AG10803 (cell line): Measurements from ENCODE around the gene PRDM16.

ENCODE experiments used
- DNase-seq: peaks from one replicate; pipeline ENCODE4 v3.0.0; 2010; ENCODE audit warnings: low read depth
- H3K4me3 ChIP-seq: 2 replicates; pipeline ENCODE4 v1.5.1; 2011; ENCODE audit warnings: mild to moderate bottlenecking, low read length, control low read depth
- TF ChIP-seq, protein P1 (sequence below): conservative IDR thresholded peaks from 2 replicates; pipeline ENCODE4 v1.5.1; 2011; ENCODE audit warnings: mild to moderate bottlenecking, low read length, control low read depth, inconsistent platforms

PRDM16 gene

DNA sequence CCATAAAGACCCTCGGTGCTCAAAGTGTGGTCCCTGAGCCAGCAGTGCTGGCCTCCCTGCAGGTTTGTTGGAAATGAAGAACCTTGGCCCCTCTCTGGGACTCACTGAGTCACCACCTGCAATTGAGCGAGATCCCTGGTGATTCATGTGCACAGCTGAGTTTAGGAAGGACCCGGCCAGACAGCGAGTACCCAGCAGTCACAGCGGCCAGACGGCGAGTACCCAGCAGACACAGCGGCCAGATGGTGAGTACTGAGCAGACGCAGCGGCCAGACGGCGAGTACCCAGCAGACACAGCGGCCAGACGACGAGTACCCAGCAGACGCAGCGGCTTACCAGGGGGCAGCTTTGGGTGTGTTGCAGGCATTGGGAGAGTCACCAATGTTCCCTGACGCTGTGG is 123.8 kb downstream of the PRDM16 start:
- DNase-seq, result no peak
- TF ChIP-seq, protein P1, sequence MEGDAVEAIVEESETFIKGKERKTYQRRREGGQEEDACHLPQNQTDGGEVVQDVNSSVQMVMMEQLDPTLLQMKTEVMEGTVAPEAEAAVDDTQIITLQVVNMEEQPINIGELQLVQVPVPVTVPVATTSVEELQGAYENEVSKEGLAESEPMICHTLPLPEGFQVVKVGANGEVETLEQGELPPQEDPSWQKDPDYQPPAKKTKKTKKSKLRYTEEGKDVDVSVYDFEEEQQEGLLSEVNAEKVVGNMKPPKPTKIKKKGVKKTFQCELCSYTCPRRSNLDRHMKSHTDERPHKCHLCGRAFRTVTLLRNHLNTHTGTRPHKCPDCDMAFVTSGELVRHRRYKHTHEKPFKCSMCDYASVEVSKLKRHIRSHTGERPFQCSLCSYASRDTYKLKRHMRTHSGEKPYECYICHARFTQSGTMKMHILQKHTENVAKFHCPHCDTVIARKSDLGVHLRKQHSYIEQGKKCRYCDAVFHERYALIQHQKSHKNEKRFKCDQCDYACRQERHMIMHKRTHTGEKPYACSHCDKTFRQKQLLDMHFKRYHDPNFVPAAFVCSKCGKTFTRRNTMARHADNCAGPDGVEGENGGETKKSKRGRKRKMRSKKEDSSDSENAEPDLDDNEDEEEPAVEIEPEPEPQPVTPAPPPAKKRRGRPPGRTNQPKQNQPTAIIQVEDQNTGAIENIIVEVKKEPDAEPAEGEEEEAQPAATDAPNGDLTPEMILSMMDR, result no peak
- H3K4me3 ChIP-seq, result no peak overlapping the region

DNA sequence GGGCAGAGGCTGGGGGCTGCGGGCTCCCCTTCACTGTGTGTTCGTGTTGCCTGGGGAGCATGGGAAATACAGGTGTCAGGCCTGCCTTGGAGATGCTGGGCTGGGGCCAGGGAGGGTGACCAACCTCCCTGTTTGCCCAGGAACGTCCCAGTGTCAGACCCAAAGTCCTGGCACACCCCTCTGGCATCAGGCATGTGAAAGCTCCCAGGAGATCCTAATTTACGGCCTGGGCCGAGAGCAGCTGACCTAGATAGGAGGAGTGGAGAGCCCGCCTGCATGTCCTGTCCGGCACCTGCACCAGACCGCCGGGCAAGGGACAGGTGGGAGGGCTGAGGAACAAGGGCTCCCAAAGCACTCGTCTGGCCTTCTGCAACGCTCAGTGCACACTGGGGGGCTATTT is 124.8 kb downstream of the PRDM16 start:
- no peak overlapping the region for H3K4me3 ChIP-seq
- DNase-seq, result no peak
- TF ChIP-seq, protein P1, result no peak

DNA sequence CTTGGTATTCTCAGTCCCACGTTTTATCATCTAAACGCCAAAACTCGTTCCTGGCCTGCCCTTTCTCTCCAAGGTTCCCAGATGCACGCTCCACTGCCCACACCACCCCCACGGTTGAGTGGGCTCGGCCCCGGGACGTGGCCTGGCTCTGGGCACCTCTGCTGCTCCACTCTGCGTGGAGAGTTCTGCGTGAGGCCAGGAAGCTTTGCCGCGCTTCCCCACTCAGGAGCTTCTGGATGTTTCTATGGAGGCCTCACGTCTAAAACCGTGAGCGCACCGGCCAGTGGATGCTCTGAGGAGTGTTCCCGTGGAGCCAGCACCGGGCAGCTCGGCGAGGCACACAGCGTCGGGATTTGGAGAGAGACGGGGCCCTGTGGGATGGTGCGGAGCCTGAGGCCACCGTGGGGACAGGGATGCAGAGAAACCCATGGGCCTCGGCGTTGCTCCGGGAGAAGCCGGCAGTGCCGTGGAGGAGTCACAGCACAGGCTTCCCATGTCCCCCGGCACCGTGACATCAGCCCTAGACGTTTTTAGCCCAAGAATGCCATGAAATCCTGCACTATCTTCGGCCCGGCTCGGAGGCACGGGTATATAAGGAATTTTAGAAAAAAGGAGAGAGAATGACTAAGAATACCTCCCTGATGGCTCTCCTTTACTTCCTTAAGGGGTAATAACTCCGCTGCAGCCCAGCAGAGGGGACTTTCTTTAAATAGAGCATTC is 125.9 kb downstream of the PRDM16 start:
- TF ChIP-seq, protein P1, result no peak
- H3K4me3 ChIP-seq, result no peak overlapping the region
- DNase-seq, result no peak

DNA sequence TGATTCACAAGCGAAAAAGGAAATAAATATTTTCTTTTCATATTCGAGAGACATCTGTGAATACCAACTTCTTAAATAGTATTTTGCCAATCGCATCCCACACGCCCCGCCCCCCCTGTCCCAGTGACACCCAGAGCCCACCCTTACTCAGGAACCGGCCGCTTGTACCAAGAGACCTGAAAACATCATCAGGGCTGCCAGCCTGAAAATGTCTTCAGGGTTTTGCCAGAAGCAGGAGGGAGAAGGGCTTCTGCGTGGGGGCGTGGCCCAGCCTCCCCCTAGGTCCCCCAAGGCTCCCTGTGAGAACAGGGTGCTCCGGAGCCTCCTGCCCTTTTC is 126.4 kb downstream of the PRDM16 start:
- no peak overlapping the region for H3K4me3 ChIP-seq
- DNase-seq, result no peak
- TF ChIP-seq, protein P1, result no peak

DNA sequence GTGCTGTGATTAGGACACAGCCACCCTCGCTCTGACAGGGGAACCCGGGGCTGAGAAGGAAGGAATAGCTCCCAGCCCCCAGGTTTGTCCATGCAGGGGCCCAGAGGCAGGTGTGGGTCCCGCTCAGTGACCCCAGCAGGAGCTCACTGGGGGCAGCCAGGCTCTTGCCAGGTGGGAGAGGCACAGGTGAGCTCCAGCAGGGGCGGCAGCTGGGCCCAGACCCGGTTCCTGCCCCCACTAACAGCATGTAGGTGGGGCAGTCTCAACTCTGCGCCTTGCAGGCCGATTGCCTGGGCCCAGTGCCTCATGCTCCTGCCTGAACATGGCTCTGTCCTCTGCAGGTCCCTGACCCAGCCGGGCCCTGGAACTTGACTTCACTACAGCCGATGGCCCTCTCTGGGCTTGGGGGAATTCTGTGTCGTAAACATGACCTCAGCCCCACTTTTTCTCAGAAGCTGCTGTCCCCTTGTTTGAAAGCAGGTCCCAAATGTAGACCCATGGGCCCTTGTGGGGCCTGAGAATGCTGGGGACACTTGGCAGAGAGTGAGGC is 127.0 kb downstream of the PRDM16 start:
- H3K4me3 ChIP-seq, result no peak overlapping the region
- DNase-seq, result no peak
- TF ChIP-seq, protein P1, result no peak

DNA sequence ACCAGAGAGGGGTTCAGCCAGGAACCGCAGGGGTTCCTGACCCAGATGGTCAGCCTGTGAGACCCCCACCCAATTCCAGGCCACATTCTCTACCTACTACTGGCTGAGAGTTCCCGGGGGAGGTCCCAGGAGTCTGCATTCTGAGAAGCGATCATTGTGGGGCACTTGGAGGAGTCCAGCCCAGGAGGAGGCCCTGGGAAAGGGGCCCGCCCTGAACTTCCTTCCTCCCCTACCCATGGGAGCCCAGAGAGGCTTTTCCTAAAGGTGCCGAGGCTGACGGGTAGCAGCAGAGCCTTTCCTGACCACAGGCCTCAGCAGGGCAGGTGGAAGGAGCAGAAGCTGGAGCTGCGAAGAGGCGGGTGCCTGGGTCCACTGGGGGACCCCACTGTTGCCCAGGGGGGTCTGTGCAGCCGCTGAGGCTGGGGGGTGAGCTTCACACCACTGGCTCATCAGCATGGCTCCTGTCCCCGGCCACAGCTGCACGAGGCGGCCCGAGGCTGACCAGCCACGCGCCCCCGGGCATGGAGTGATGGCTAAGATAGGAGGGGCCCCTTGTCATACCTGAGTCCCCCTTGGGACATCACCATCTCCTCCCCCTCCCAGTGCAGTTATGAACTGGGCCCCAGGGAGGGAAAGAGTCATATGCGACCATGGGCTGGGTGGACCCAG is 127.7 kb downstream of the PRDM16 start:
- TF ChIP-seq, protein P1, result no peak
- no peak overlapping the region for H3K4me3 ChIP-seq

More for the DNA sequence above, 127.7 kb downstream of the PRDM16 start:
- DNase-seq, result no peak
